Adrenal gland (tissue), 12 donors: ENCODE data around the gene SLC11A1. TPM values are rescaled to one million over a fixed set of nuclear protein-coding genes. Genes with fewer than 3 reads are reported as not detected.
A peak's percentile ranks its signal among the peaks of the same experiment; 100 is the strongest.

Experiments used
- DNase-seq, 7 donors: peaks; one replicate each; pipeline ENCODE4 v3.0.0-alpha.2; 2019 to 2020
- H3K27ac ChIP-seq, 5 donors: fragments of 200-600 bp; sonication (generic) in 4 of 5; 1 replicate in 3 of 5; 2 replicates in 2 of 5; pipeline versions ENCODE4 v1.5.1 to v1.8.0; 2016 to 2020; ENCODE audit warnings: mild to moderate bottlenecking in 1 of 5
- H3K27me3 ChIP-seq: fragments of 200-600 bp; 2 replicates; pipeline ENCODE4 v1.8.0; 2021
- H3K36me3 ChIP-seq, 2 donors: fragments of 200-600 bp; replicated peaks in 1 of 2; 1 replicate in 1 of 2; 2 replicates in 1 of 2; pipeline versions ENCODE4 v1.5.1 to v1.8.0; 2018 to 2022
- H3K4me1 ChIP-seq, 2 donors: fragments of 200-600 bp; replicated peaks in 1 of 2; 1 replicate in 1 of 2; 2 replicates in 1 of 2; pipeline versions ENCODE4 v1.5.1 to v1.8.0; 2018 to 2021
- H3K4me3 ChIP-seq, 4 donors: fragments of 200-600 bp; sonication (generic) in 3 of 4; one replicate each; pipeline ENCODE4 v1.5.1; 2016 to 2018
- H3K9me3 ChIP-seq, 3 donors: fragments of 200-600 bp; sonication (generic) in 1 of 3; replicated peaks in 1 of 3; 1 replicate in 2 of 3; 2 replicates in 1 of 3; pipeline versions ENCODE4 v1.5.1 to v1.8.0; 2016 to 2021
- CTCF ChIP-seq, 6 experiments: fragments of 450-650 bp in 4 of 6; fragments of 200-600 bp in 2 of 6; sonication (generic) in 1 of 6; IDR thresholded peaks; 1 replicate in 5 of 6; 2 replicates in 1 of 6; pipeline versions ENCODE4 v1.5.1 to v1.8.0; 2016 to 2021; ENCODE audit warnings: antibody characterized with exemption in 6 of 6, mild to moderate bottlenecking in 2 of 6, moderate library complexity in 1 of 6
- POLR2A ChIP-seq, 2 donors: fragments of 450-650 bp; IDR thresholded peaks; one replicate each; pipeline ENCODE4 v1.6.1; 2017; ENCODE audit warnings: antibody characterized with exemption in 2 of 2, mild to moderate bottlenecking in 2 of 2, moderate library complexity in 1 of 2
- WGBS, 4 donors: extraction: QIAGEN DNeasy Blood & Tissue Kit in 2 of 4; methylation state at CpG; one replicate each; pipeline versions ENCODE4 v1.1.5 to v1.1.7; 2013 to 2017; 5-methylcytosine and 5-hydroxymethylcytosine counted together
- intact Hi-C, 2 donors: fragments of 100-400 bp; cut with DNase I; formaldehyde crosslinking; loops; one replicate each; pipeline versions ENCODE4 v1.14.1 to v1.15.0; 2022 to 2023
- polyA plus RNA-seq, 3 donors: library from polyadenylated mRNA; stranded (reverse); fragments of 200-250 nt in 2 of 3; fragments of 350-450 nt in 1 of 3; fragmentation: Illumina TruSeq in 1 of 3; extraction: RNeasy Lipid Tissue Mini Kit (QIAGEN cat#74804) in 1 of 3; gene quantifications; one replicate each; pipeline ENCODE4 v1.2.3, GENCODE V29; 2013 to 2014
- total RNA-seq, 9 donors: library from RNA; depleted of rRNA in 4 of 9; stranded (reverse); fragments of >200 nt in 4 of 9; fragments of 120-200 nt in 1 of 9; fragmentation: NEBNext Ultra II Directional in 1 of 9; extraction: Animal tissue kit (Norgen Biotek cat#: 25700) in 1 of 9; gene quantifications; one replicate each; pipeline versions ENCODE4 v1.1.0 to v1.2.4, GENCODE V29; 2013 to 2023
- donor health status: healthy with polysubstance abuse.
- donor health status: Bipolar disorder and iron deficiency.
- donor health status: DM: yes; HTN: yes; CAD: no.
- donor health status: DM: no; HTN: no; CAD: no.
- donor health status: DM: no; HTN: no; CAD: no.
- donor health status: DM: yes; HTN: yes; CAD: no.

Gene SLC11A1
- total and polyA plus RNA-seq, 12 donors, result 1.1 to 89.9 (median 30.9) TPM

GRCh38 chr2:218397463-218397819 is 15.4 kb downstream of the SLC11A1 start:
- peak overlapping the region in 2 of 4 donors; percentile 96 for H3K4me3 ChIP-seq
- DNase-seq, result peak in 1 of 7 donors; percentile 42
- H3K4me1 ChIP-seq, result peaks cover 24 to 43% of the 10 kb centered on the region in 2 donors
- TF ChIP-seq POLR2A (IDR thresholded peaks at IDR 0.05) (no peak), CTCF (IDR thresholded peaks at IDR 0.05) (no peak)
- H3K9me3 ChIP-seq, result no peaks in the 10 kb centered on the region
- intact Hi-C loops, result no loop called here
- H3K27me3 ChIP-seq, result no peaks in the 10 kb centered on the region
- 5 to 8% (median 5%) methylated on average over 12 of the region's 12 CpGs for WGBS, 4 donors
- peaks cover 0 to 11% of the 10 kb centered on the region in 2 donors for H3K36me3 ChIP-seq
- H3K27ac ChIP-seq, result peak overlapping the region; percentile 94 to 100 (median 98)

GRCh38 chr2:218397820-218398436 is 15.9 kb downstream of the SLC11A1 start:
- TF ChIP-seq POLR2A (IDR thresholded peaks at IDR 0.05) (peak in 1 of 2 donors; percentile 64), CTCF (IDR thresholded peaks at IDR 0.05) (peak in 1 of 6 experiments; percentile 7)
- peak; percentile 76 to 89 (median 83) for DNase-seq
- 0 to 1% (median 0%) methylated on average over 34 to 35 of the region's 35 CpGs for WGBS, 4 donors
- Histone ChIP-seq H3K9me3 (no peaks in the 10 kb centered on the region), H3K4me1 (peaks cover 24 to 46% of the 10 kb centered on the region in 2 donors), H3K27me3 (no peaks in the 10 kb centered on the region), H3K27ac (peak overlapping the region; percentile 94 to 100 (median 98)), H3K36me3 (peaks cover 0 to 15% of the 10 kb centered on the region in 2 donors), H3K4me3 (peak overlapping the region in 2 of 4 donors; percentile 96)
- intact Hi-C loops, result no loop called here

- Histone ChIP-seq H3K27ac (peak overlapping the region; percentile 94 to 100 (median 98)), H3K4me1 (peaks cover 24 to 46% of the 10 kb centered on the region in 2 donors), H3K27me3 (no peaks in the 10 kb centered on the region), H3K4me3 (peak overlapping the region in 3 of 4 donors; percentile 34 to 96 (median 96)), H3K36me3 (peaks cover 0 to 23% of the 10 kb centered on the region in 2 donors), H3K9me3 (no peaks in the 10 kb centered on the region)
- peak; percentile 79 to 89 (median 87) for DNase-seq
- intact Hi-C loops, result no loop called here
- 0 to 4% (median 1%) methylated on average over 21 to 95 of the region's 95 CpGs for WGBS, 4 donors
- peak in 2 of 6 experiments; percentile 9 to 45 for TF ChIP-seq CTCF (IDR thresholded peaks at IDR 0.05)
- TF ChIP-seq POLR2A (IDR thresholded peaks at IDR 0.05), result peak in 1 of 2 donors; percentile 36
Measured at GRCh38 chr2:218398437-218399390, 16.6 kb downstream of the SLC11A1 start.
